OCI-LY1 (cell line): Measurements from ENCODE around the gene CACNB2.

Experiments used
- EZH2 ChIP-seq: fragments of 200-600 bp; sonication (generic), shearing (Covaris generic); IDR thresholded peaks from 2 replicates; pipeline ENCODE4 v1.8.0; 2017; ENCODE audit warnings: borderline replicate concordance, mixed run types, mild to moderate bottlenecking, antibody characterized with exemption, low read length, moderate library complexity, mixed read lengths
- TF ChIP-seq, protein P1 (sequence below): fragments of 200-600 bp; sonication (generic), shearing (Covaris generic); IDR thresholded peaks from 2 replicates; pipeline ENCODE4 v1.5.1; 2017; ENCODE audit warnings: mild to moderate bottlenecking, antibody characterized with exemption, low read length, moderate library complexity, mixed read lengths

DNA sequence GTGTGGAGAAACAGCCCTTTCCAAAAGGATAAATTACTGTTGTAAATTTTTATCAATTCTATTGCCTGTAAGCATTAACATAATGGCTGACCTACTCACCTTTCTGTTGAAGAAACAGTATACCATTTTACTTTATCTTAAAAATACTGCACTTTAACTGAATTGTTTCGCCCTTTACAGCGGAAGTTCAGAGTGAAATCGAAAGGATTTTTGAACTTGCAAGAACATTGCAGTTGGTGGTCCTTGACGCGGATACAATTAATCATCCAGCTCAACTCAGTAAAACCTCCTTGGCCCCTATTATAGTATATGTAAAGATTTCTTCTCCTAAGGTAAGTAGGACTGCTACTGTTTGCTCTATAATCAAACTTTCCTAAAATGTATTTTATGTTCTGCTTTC, 393.7 kb downstream of the CACNB2 start:
- TF ChIP-seq, protein P1, sequence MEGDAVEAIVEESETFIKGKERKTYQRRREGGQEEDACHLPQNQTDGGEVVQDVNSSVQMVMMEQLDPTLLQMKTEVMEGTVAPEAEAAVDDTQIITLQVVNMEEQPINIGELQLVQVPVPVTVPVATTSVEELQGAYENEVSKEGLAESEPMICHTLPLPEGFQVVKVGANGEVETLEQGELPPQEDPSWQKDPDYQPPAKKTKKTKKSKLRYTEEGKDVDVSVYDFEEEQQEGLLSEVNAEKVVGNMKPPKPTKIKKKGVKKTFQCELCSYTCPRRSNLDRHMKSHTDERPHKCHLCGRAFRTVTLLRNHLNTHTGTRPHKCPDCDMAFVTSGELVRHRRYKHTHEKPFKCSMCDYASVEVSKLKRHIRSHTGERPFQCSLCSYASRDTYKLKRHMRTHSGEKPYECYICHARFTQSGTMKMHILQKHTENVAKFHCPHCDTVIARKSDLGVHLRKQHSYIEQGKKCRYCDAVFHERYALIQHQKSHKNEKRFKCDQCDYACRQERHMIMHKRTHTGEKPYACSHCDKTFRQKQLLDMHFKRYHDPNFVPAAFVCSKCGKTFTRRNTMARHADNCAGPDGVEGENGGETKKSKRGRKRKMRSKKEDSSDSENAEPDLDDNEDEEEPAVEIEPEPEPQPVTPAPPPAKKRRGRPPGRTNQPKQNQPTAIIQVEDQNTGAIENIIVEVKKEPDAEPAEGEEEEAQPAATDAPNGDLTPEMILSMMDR = no peak
- TF ChIP-seq EZH2 = no peak
